ENCODE data around the gene SMOC1.

The SMOC1 gene

DNA sequence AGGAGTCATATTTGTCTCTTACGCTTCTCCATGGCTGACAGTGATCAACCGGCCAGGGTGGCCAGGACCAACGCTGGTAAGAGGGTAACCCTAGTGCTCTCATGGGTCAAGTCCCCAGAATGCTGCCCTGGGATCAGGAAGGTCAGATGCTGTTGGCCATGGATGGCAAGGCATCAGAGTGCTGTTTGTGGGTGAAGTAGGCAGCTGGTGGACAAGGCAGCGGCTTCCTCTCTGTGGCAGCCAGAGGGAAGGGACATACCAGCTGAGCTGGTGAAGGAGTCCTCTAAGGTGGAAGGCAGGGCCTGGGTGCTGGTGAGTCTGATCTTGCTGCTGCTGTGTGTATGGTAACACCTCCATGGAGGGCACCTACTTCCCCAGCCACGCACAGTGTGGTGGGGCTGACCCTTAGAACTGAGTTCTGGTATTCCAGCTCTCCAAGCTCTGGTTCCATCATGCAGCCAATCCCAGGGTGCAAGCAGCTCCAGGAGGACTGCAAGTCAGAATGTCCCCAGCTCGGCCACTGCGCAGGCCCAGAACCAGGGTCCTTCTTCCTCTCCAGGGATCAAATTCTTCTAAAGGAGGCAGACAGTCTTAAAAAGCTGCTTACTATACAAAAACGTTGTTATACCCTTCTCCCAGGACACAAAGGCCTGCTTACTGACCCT, 13.4 kb upstream of the SMOC1 start:
- no peak for DNase-seq

GRCh38 chr14:69868363-69868963, 10.8 kb upstream of the SMOC1 start:
- no peak for DNase-seq

DNA sequence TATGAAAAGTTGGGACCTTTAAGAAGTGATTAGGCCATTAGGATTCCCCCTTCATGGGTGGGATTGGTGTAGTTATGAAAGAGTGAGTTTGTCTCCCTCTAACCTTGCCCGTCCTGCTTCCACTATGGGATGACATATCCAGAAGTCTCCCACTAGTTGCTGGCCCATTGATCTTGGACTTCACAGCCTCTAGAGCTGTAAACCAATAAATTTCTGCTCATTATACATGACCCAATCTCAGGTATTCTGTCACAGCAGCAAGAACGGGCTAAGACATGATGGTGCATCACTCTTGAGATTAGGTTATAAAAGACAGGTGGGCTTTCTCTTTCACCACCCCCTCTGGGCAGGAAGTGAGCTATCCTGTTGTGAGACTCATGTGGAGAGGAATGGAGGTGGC, 8.6 kb upstream of the SMOC1 start:
- no peak for DNase-seq

- no peak for DNase-seq
Observed at GRCh38 chr14:69873877-69874780, 5.1 kb upstream of the SMOC1 start.

DNA sequence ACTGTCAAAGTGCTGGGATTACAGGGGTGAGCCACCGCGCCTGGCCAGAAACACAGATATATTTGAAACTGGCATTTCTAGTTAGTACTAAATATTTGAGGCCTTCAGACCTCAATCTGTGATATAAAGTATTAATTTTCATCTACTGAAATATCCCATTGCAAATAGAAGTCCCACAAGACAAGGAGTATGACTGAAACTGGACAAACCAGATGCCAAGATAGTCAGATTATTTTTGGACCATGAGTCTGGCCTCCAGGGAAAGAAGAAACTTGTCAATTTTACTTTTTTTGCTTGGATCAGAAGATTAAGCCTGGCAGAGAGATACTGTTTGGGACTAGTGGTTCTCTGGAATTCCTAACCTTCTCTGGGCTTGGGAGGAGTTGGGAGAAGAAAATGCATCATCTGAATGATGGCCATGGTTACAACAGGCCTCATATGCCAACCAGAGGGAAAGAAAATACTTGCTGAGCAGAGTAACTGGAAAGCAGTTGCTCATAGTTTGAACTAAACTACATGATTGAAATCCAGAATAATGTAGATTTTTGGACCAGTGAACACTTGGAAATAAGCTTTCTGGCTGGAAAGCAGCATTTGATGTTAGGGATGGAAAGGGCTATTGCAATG, 2.9 kb upstream of the SMOC1 start:
- DNase-seq = no peak

- DNase-seq = no peak
Observed at GRCh38 chr14:69876848-69877306, 2.3 kb upstream of the SMOC1 start.

GRCh38 chr14:69877492-69877891, 1.7 kb upstream of the SMOC1 start:
- no peak for DNase-seq

DNA sequence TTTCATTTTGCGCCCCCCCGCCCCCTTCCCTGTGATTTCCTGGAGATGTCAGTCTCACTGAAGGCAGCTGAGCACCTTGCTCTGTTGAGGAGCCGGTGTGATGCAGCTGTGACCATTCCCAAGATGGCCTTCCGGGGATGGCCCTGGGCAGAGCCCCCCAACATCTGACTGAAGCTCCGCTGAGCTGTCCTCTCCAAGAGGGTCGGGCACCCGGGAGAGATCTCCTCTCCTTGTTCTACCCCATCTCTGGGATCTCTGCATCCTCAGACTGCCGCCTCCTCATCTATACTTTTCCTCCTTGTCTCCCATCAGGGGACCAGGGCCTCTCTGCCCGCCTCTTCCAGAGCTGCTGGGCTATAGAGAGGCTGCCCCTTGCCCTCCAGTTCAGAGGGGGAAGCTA, 965 bp upstream of the SMOC1 start:
- no peak for DNase-seq

GRCh38 chr14:69880044-69880487, 850 bp downstream of the SMOC1 start:
- DNase-seq = no peak

- DNase-seq = no peak
Observed at GRCh38 chr14:69880893-69881292, 1.7 kb downstream of the SMOC1 start.

- DNase-seq = no peak
Observed at GRCh38 chr14:69882116-69882864, 3.1 kb downstream of the SMOC1 start.

DNA sequence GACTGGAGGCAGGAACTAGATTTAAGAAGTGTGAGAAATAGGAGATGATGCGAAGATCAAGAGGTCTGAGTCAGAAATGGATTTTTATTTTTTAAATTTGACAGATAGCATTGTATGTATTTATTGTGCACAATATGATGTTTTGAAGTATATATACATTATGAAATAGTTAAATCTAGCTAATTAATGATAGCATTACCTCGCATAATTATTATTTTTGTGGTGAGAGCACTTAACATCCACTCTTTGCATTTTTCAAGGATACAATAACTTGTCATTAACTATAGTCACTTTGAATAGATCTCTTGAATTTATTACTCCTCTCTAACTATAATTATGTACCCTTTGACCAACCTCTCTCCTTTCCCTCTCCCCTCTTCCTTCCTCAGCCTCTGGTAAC, 3.7 kb downstream of the SMOC1 start:
- no peak for DNase-seq

DNA sequence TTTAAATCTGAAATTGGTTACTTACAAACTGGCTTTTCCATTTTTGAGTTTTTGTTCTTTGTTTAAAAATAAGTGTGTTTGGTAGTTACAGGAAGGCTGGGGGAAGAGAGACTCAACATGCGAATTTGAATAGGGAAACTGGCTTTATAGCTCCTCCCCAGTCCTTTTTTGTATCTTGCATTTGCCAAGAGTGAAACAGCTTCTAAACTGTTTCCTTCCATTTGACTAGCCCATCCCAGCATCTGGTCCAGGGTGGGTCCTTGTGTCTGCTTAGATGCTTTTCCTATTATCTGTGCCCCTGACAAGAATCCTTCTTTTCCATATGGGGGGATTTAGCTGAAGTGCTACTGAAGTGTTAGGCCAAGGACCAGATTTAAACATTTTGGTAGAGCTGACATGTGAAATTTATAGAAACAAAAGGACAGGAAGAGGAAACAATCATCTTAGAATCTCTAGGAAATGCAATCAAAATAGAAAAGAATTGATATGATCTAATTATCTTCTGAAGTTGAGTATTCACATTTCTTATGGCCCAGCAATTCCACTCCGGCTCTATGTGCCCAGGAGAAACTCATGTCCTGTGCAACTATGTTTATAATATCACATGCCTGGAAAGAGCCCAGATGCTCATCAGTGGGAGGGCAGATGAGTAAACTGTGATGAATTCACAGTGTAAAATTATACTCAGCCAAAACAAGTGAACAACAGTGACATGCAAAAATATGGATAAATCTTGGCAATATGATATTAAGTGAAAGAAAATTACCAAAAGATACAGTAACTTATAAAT, 7.4 kb downstream of the SMOC1 start:
- no peak for DNase-seq

- no peak for DNase-seq
Observed at GRCh38 chr14:69887740-69888657, 8.8 kb downstream of the SMOC1 start.

DNA sequence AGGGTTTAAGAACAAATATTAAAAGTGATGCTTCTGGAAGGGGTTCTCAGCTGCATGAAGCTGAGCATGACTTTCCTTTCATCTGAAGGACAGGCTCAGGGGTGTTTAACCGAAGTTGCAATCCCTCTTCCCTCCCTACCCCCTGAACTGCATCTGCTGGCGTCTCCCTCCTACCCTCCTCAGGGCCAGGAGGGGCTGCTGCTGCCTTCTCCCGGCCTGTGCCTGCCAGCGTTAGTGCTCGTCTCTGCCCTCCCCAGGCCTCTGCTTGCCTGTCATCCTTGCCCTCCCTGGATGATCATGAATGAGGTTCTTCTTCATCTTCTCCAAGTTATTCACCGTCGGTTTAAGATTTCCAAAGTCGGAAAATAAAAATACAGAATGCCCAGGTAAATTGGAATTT, 12.2 kb downstream of the SMOC1 start:
- no peak for DNase-seq

DNA sequence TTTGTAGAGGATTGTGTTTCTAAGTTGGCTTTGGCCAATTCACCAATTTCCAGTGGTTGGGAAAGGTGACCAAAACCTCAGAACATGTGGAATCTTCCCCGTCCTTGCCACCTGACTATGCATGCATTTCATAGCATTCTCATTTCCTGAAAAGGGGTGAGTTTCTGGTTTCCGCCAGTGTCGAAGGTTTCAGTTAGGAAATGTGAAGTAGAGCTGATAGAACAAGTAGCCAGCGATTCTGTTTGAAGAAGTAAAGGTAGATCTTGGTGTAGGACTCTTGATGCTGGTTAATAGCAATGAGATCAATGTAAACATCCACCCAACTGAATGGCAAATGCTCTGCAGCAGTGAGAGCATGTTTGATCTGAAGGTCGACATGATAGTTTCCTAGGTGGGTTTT, 15.9 kb downstream of the SMOC1 start:
- DNase-seq = no peak

DNA sequence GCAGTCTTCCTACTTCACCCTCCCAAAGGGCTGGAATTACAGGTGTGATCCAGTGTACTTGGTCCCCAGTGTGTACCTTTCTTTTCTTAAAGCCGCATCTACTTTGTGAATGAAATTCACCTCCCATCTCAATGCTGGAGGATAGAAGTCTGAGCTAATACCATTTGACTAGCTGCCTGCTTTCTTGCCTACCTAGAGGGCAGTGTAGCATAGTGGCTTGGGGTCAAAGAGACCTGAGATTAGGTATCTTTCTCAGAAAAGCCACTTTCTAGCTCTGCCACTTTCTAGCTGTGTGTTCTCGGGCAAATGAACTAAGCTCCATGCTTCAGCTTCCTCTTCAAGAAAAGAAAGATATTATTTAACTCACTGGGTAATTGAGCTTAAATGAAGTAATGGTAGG, 16.9 kb downstream of the SMOC1 start:
- DNase-seq = no peak

DNA sequence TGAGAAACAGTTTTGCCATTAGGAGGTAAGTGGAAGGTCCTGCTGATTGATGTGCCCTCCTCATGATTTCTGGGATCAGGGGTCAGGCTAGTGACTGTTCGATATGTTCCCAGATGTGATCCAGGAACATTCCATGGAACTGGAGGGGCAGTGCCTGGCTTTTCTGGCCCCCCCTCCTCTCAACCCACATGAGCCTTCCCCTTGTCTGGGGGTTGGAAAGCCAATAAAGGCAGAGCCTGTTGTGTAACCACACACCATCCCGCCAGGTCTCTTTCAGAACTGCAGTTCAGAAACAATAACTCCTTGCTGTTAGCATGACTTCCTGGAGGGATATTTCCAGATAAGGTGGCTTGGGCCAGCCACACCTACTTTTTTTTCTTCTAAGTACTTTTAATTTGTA, 17.8 kb downstream of the SMOC1 start:
- no peak for DNase-seq

DNA sequence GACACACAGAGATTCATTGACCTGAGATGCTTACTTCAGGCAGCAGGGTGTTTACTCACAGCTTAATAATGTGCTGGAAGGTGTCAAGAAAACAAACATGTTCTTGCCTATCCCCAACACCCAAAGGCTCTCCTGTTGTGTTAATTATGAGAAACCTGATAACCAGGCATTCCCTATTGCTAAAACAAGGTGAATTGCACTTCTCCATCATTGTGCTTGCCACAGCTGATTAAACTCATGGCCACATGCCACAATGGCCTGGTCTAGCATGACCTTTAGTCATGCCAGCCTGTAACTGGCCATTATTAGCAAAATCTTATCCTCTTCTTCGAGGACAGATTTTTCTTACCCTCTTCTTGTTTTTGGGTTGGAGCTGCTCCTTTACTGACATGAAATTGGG, 21.4 kb downstream of the SMOC1 start:
- no peak for DNase-seq

GRCh38 chr14:69901113-69901951, 22.1 kb downstream of the SMOC1 start:
- DNase-seq = no peak
